Esophagus muscularis mucosa (tissue), 4 donors: ENCODE measurements around the gene RAD51B.

Source experiments
- CTCF ChIP-seq, 3 experiments: fragments of 200-600 bp in 2 of 3; fragments of 450-650 bp in 1 of 3; sonication (generic) in 2 of 3; IDR thresholded peaks; one replicate each; pipeline ENCODE4 v1.5.1; 2017 to 2019; ENCODE audit warnings: antibody characterized with exemption in 3 of 3, mild to moderate bottlenecking in 2 of 3, moderate library complexity in 1 of 3
- EP300 ChIP-seq: sonication (generic); formaldehyde crosslinking; IDR thresholded peaks from one replicate; pipeline ENCODE4 v1.6.1; 2017; ENCODE audit warnings: antibody characterized with exemption
- POLR2A ChIP-seq: fragments of 450-650 bp; IDR thresholded peaks from one replicate; pipeline ENCODE4 v1.6.1; 2017; ENCODE audit warnings: antibody characterized with exemption, moderate library complexity, mild to moderate bottlenecking, low read depth
- POLR2AphosphoS5 ChIP-seq, 2 donors: sonication (generic); formaldehyde crosslinking; IDR thresholded peaks; one replicate each; pipeline ENCODE4 v1.6.1; 2017; ENCODE audit warnings: antibody characterized with exemption in 2 of 2

GRCh38 chr14:68674538-68675232 is 855.1 kb downstream of the RAD51B start:
- TF ChIP-seq CTCF (IDR thresholded peaks at IDR 0.05) (no peak), POLR2AphosphoS5 (IDR thresholded peaks at IDR 0.05) (no peak), POLR2A (no peak), EP300 (no peak)
